Kidney (tissue), 14 donors: ENCODE measurements around the gene LHX2. TPM values are rescaled to one million over a fixed set of nuclear protein-coding genes. Genes with fewer than 3 reads are reported as not detected.

ENCODE experiments used
- DNase-seq, 5 donors: peaks; one replicate each; pipeline ENCODE4 v3.0.0-alpha.2; 2013 to 2020
- FAIRE-seq: peaks from 2 replicates; lab custom pipeline; 2012; peaks lifted over from hg19 to GRCh38; lab: Jason Lieb, UNC
- H3K27ac ChIP-seq, 2 donors: one replicate each; pipeline ENCODE4 v1.7.0; 2013; ENCODE audit warnings: low read depth in 2 of 2, low read length in 2 of 2, inconsistent platforms in 1 of 2
- H3K27me3 ChIP-seq: one replicate; pipeline ENCODE4 v1.7.1; 2013; ENCODE audit warnings: low read length, inconsistent platforms; ENCODE audit not compliant: control insufficient read depth, insufficient read depth
- H3K36me3 ChIP-seq, 3 donors: one replicate each; pipeline versions ENCODE4 v1.7.0 to v1.7.1; 2013; ENCODE audit warnings: low read length in 3 of 3, control low read depth in 1 of 3, inconsistent platforms in 1 of 3; ENCODE audit not compliant: insufficient read depth in 3 of 3, control insufficient read depth in 2 of 3
- H3K4me1 ChIP-seq, 3 donors: one replicate each; pipeline versions ENCODE4 v1.7.0 to v1.7.1; 2013; ENCODE audit warnings: low read length in 3 of 3, inconsistent platforms in 1 of 3, low read depth in 1 of 3; ENCODE audit not compliant: control insufficient read depth in 2 of 3, insufficient read depth in 2 of 3
- H3K4me3 ChIP-seq, 3 donors: one replicate each; pipeline versions ENCODE4 v1.7.0 to v1.8.1; 2013; ENCODE audit warnings: low read length in 3 of 3, control low read depth in 1 of 3, inconsistent platforms in 1 of 3
- H3K9ac ChIP-seq, 3 donors: one replicate each; pipeline versions ENCODE4 v1.7.0 to v1.7.1; 2013; ENCODE audit warnings: low read length in 3 of 3, control low read depth in 1 of 3, inconsistent platforms in 1 of 3
- H3K9me3 ChIP-seq, 3 donors: one replicate each; pipeline versions ENCODE4 v1.7.0 to v1.7.1; 2013; ENCODE audit warnings: low read length in 3 of 3, control low read depth in 1 of 3, inconsistent platforms in 1 of 3; ENCODE audit not compliant: control insufficient read depth in 2 of 3, insufficient read depth in 1 of 3
- intact Hi-C: fragments of 100-400 bp; cut with DNase I; formaldehyde crosslinking; loops from one replicate; pipeline ENCODE4 v1.11.1; 2022
- polyA plus RNA-seq: library from polyadenylated mRNA; stranded (reverse); fragments of 350-450 nt; fragmentation: Illumina TruSeq; extraction: RNeasy Lipid Tissue Mini Kit (QIAGEN cat#74804); gene quantifications from one replicate; pipeline ENCODE4 v1.2.3, GENCODE V29; 2014; ENCODE audit warnings: low read depth, low replicate concordance; ENCODE audit not compliant: insufficient read depth
- total RNA-seq: library from RNA; stranded (reverse); fragmentation: NEBNext Ultra II Directional; extraction: Animal tissue kit (Norgen Biotek cat#: 25700); gene quantifications from one replicate; pipeline ENCODE4 v1.2.1, GENCODE V29; 2021
- TF ChIP-seq, protein P1 (sequence below): IDR thresholded peaks from 3 replicates; pipeline ENCODE4 v1.5.1; 2012; ENCODE audit warnings: mild to moderate bottlenecking, moderate library complexity, borderline replicate concordance; ENCODE audit not compliant: insufficient read depth; ENCODE audit errors: extremely low read depth
- donor health status: control.
- donor health status: control.
- donor health status: control.
- donor health status: control.
- donor health status: control.
- donor health status: DM: yes; HTN: yes; CAD: no.
- donor health status: Normal renal cell carcinoma (clear cell type).

Gene LHX2
- total and polyA plus RNA-seq, 2 donors from 2014 or later: not detected

DNA sequence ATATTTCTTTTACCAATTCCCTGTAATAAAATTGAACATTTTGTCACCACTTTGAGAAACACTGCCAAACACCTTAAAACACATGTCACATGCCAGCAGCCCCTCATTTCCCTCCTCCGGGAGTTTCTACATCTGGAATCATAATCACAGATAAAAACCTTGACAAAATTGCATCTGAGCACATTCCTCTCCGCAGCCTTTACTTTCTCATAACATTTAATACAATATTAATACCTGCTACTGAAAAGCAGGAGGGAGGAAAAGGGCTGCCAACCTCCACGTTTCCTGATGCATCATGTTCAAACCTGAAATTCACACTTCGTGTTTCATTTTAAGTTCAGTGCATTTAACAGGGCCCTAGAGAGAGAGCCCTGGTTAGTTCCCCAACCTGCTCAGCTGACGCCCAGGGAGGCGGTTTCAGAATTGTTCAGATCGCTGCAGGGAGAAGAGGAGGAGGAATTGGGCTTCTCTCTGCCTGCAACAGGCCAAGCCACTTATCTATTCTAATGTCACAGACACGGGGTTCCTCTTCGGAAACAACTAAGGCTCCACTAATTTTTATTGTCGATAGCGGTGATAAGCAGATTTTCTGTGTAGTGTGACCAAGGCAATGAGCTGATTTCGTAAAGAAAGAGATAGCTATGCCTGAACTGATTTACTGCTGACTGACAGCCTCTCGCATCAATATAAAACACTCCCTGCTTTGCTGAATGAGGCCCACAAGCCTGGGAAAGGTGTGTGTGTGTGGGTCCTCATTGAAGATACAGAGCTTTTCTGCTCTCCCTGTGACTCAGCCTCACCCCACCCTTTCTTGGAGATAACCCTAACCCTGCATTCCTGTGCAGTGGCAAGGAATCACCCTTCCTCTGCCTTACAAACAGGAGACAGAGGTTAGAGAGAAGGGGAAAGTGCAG is 4.9 kb upstream of the LHX2 start:
- FAIRE-seq: no peak
- intact Hi-C loops: no loop called here
- H3K36me3 ChIP-seq: no peaks in the 10 kb centered on the region

DNA sequence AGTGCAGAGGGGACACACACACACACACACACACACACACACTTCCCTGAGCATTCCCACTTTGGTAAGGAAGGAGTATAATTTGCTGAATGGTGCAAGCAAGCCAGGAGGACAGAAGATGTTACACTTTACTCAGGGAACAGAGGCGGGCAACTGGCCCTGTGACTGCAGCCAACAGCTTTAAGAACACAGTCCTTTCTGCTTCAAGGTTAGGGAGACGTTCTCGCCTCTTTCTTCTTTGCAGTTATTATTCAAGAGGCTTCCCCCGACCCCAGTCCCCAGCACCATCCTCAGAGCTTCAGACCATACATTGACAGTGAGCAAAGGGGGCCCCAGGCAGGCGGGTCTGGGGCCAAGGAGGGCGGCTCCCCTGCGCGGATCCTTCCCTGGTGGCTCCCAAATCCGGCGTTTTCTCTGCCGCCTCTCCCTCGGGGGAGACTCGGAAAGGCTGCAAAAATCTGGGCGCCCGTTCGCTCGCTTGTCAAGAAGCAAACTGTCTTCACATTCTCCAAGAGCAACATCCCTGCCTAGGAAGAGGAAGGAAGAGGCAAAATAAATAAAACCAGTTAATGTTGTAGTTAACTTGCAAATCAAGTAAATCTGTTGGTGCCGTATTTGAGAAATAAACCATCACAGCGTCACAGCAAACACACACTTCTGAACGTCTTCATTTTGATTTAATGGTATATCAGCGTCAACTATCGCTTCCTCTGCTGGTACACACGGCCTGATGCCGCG is 3.8 kb upstream of the LHX2 start:
- Histone ChIP-seq H3K27me3 (peaks cover 78% of the 10 kb centered on the region), H3K4me1 (peaks cover 0 to 7% (median 0%) of the 10 kb centered on the region in 3 donors), H3K36me3 (no peaks in the 10 kb centered on the region), H3K9ac (no peak overlapping the region), H3K9me3 (no peaks in the 10 kb centered on the region), H3K4me3 (no peak overlapping the region), H3K27ac (no peak overlapping the region)
- TF ChIP-seq, protein P1, sequence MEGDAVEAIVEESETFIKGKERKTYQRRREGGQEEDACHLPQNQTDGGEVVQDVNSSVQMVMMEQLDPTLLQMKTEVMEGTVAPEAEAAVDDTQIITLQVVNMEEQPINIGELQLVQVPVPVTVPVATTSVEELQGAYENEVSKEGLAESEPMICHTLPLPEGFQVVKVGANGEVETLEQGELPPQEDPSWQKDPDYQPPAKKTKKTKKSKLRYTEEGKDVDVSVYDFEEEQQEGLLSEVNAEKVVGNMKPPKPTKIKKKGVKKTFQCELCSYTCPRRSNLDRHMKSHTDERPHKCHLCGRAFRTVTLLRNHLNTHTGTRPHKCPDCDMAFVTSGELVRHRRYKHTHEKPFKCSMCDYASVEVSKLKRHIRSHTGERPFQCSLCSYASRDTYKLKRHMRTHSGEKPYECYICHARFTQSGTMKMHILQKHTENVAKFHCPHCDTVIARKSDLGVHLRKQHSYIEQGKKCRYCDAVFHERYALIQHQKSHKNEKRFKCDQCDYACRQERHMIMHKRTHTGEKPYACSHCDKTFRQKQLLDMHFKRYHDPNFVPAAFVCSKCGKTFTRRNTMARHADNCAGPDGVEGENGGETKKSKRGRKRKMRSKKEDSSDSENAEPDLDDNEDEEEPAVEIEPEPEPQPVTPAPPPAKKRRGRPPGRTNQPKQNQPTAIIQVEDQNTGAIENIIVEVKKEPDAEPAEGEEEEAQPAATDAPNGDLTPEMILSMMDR: no peak
- DNase-seq: peak in 1 of 5 donors; percentile 16
- no peak for FAIRE-seq
- intact Hi-C loops: no loop called here

More for the DNA sequence above, 4.9 kb upstream of the LHX2 start:
- H3K27ac ChIP-seq: no peak overlapping the region
- H3K4me1 ChIP-seq: peaks cover 0 to 5% (median 0%) of the 10 kb centered on the region in 3 donors
- DNase-seq: peak in 1 of 5 donors; percentile 13
- no peak overlapping the region for H3K9ac ChIP-seq
- no peak overlapping the region for H3K4me3 ChIP-seq
- H3K9me3 ChIP-seq: no peaks in the 10 kb centered on the region
- peaks cover 86% of the 10 kb centered on the region for H3K27me3 ChIP-seq
- TF ChIP-seq, protein P1: no peak

DNA sequence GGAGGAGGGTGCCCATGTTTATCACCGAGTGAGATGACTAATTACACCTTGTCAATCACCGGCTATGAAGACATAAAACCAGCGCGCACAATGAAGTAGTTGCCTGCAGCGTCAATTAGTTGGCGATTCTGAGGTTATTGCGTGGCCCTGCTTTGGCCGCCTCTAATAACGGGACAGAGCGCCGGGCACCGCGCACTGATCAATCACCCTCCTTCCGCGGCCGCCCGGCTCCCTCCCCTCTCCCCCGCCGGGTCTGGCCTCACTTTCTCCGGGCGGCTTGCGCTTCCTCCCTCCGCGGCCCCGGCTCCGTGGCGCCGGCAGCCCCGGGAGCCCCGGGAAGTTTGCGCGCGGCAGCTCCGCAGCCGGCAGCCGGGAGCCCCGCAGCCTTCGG is 3.3 kb upstream of the LHX2 start:
- intact Hi-C loops: no loop called here
- peak in 1 of 5 donors; percentile 18 for DNase-seq
- H3K4me3 ChIP-seq: no peak overlapping the region
- no peak overlapping the region for H3K9ac ChIP-seq
- no peak overlapping the region for H3K27ac ChIP-seq
- peaks cover 73% of the 10 kb centered on the region for H3K27me3 ChIP-seq
- TF ChIP-seq, protein P1: no peak
- peaks cover 0 to 7% (median 0%) of the 10 kb centered on the region in 3 donors for H3K4me1 ChIP-seq
- no peaks in the 10 kb centered on the region for H3K9me3 ChIP-seq
- H3K36me3 ChIP-seq: no peaks in the 10 kb centered on the region
- FAIRE-seq: no peak
